ENCODE data around the gene ZNFX1.

Gene ZNFX1

GRCh38 chr20:49286689-49287551 lies 9.1 kb upstream of the ZNFX1 start (continued):
- TF ChIP-seq PRDM10 (tag by site-specific recombination; IDR thresholded peaks at IDR 0.05) (peak; percentile 18; the same call in 1 of the 2 replicates), KLF8 (tag by site-specific recombination; IDR thresholded peaks at IDR 0.05) (peak; percentile 24; the same call in 1 of the 2 replicates), ZNF341 (tag by site-specific recombination; IDR thresholded peaks at IDR 0.05; ENCODE audit: low read depth) (peak; percentile 91), ZNF501 (tag by site-specific recombination; IDR thresholded peaks at IDR 0.05) (no peak), ZNF280D (tag by site-specific recombination; IDR thresholded peaks at IDR 0.05) (peak; percentile 66; the same call in 1 of the 2 replicates), ZNF362 (tag by site-specific recombination; IDR thresholded peaks at IDR 0.05) (no peak), KLF1 (tag by site-specific recombination; IDR thresholded peaks at IDR 0.05) (no peak), ZBTB17 (tag by site-specific recombination; IDR thresholded peaks at IDR 0.05) (0 out of 2 replicates have a peak, but pooled peaks have one; percentile 14), ZNF248 (tag by site-specific recombination; IDR thresholded peaks at IDR 0.05) (no peak), GLIS1 (tag by site-specific recombination; IDR thresholded peaks at IDR 0.05) (no peak), ZNF354C (tag by site-specific recombination; IDR thresholded peaks at IDR 0.05; ENCODE audit: borderline replicate concordance, low read depth) (no peak)

- Histone ChIP-seq H3K4me3 (ENCODE audit: low read depth, low read length) (no peak overlapping the region), H3K36me3 (ENCODE audit: control insufficient read depth in 2 of 2, insufficient read depth in 1 of 2, low read length in 2 of 2) (peaks cover 37 to 100% of the 10 kb centered on the region in 2 experiments), H3K4me1 (ENCODE audit: control insufficient read depth, insufficient read depth, low read length) (no peaks in the 10 kb centered on the region), H3K9me3 (ENCODE audit: control insufficient read depth, insufficient read depth, low read depth, low read length) (no peaks in the 10 kb centered on the region), H3K27ac (ENCODE audit: extremely low read depth, low read depth, low read length) (no peak overlapping the region)
- ChIA-PET CTCF (interaction anchor here (0.6 kb wide), 2 partner anchors 249 to 256 kb away, joined by 3 read pairs; no protein-coding TSS in a partner anchor), POLR2A (no interaction called here)
- peak; percentile 60; the same call in 1 of the 2 replicates for TF ChIP-seq ZFP69B (tag by site-specific recombination; IDR thresholded peaks at IDR 0.05)
- TF ChIP-seq ZBTB6 (tag by site-specific recombination; IDR thresholded peaks at IDR 0.05): no peak
These were observed 8.1 kb upstream of the ZNFX1 start for GRCh38 chr20:49285813-49286494.

Data from HEK293 (cell line).